Activated T-cell treated with anti-CD3 and anti-CD28 coated beads, Interleukin-2, amount 50 U/mL, for 72 hours (primary cell): ENCODE results near the gene CFAP97. TPM values are rescaled to one million over a fixed set of nuclear protein-coding genes. Genes with fewer than 3 reads are reported as not detected.
A peak's percentile ranks its signal among the peaks of the same experiment; 100 is the strongest.
"Not testable (repeated sequence)": the region's sequence is repeated elsewhere in the genome, so short reads cannot be mapped to it uniquely, and the experiment has no call there.

Source experiments
- ATAC-seq, 2 donors: fragments of 150-1000 bp; cut with Tn5 transposase; replicated peaks in 1 of 2; 2 replicates each; pipeline ENCODE4 v1.10.0; 2021; ENCODE audit warnings: moderate library complexity in 2 of 2, mild to moderate bottlenecking in 1 of 2
- DNase-seq, 2 donors: peaks; one replicate each; pipeline ENCODE4 v3.0.0; 2021 to 2022; ENCODE audit warnings: mixed read lengths in 1 of 2
- H3K27ac Mint-ChIP-seq: one replicate; pipeline ENCODE4 v1.8.0; 2022; ENCODE audit warnings: mild to moderate bottlenecking, moderate library complexity, mixed read lengths
- H3K27me3 Mint-ChIP-seq: one replicate; pipeline ENCODE4 v1.8.0; 2022; ENCODE audit warnings: low read depth, mixed read lengths
- H3K36me3 Mint-ChIP-seq, 2 donors: one replicate each; pipeline ENCODE4 v1.8.0; 2022; ENCODE audit warnings: mixed read lengths in 2 of 2, mild to moderate bottlenecking in 1 of 2; ENCODE audit not compliant: insufficient read depth in 2 of 2
- H3K4me1 Mint-ChIP-seq: one replicate; pipeline ENCODE4 v1.8.0; 2022; ENCODE audit warnings: low read depth, mixed read lengths
- H3K4me3 Mint-ChIP-seq, 2 donors: one replicate each; pipeline ENCODE4 v1.8.0; 2022; ENCODE audit warnings: mild to moderate bottlenecking in 2 of 2, mixed read lengths in 2 of 2, moderate library complexity in 2 of 2
- H3K9me3 Mint-ChIP-seq, 2 donors: one replicate each; pipeline ENCODE4 v1.8.0; 2022; ENCODE audit warnings: mixed read lengths in 2 of 2
- total RNA-seq, 2 donors: library from RNA; stranded (reverse); gene quantifications; one replicate each; pipeline ENCODE4 v1.2.3, GENCODE V29; 2022

Gene CFAP97
- total RNA-seq, result 10 to 100 TPM; 47.3 to 51.8 TPM

DNA sequence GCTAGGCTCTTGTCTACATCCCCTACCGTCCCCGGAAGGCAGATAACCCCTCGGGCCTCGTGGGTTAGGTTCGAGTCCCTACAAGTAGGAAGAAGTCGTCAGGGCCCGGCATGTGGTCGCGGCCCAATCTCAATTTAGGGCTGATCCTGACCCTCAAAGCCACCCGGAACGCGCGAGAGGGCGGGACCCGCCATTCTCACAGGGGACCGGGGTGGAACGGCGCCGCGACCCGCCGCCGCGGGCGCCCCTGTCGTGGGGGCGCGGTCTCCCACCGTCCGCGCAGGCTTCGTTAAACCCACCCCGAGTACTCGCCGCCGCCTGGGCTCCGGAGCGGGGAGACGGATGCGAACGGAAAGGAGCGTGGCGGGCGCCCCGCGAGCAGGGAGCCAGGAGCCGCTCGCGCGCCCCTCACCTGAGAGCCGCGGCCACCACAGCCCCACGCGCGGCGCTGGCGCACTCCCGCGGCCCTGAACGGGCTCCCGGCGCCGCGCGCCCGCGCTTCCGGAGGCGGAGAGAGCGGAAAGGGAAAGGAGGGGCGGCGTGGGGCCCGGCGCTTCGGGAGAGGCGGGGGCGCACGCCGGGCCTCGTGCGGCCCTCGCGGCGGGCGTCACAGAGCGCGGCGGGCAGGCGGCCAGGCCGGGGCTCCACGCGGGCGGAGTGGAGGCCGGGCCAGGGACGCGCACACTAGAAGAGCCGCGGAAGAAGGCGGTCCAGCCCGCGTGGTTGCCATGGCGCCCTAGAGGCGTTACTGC lies at the start of gene CFAP97:
Gene CFAP97 (minus strand): TSS at position 515 of the 752 bp plus-strand sequence. CDS start 12,804 bp downstream, outside the sequence.
- peaks cover 42% of the 10 kb centered on the region for H3K4me1 Mint-ChIP-seq
- peak; percentile 89 to 91 for ATAC-seq

DNA sequence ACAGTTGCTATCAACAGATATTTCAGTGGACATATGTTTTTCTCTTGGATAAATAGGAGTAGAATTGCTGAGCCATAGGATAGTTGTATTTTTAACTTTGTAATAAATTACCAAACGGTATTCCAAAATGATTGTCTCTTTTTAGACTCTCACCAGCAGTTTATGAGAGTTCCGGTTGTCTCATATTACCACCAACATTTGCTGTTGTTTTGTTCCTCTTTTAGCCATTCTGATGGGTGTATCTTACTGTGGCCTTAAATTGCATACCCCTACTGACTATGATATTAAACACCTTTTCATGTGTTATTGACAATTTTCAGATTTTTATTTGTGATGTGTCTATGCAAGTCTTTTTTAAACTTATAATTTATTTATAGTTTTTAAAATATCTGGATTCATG lies 45.3 kb upstream of the CFAP97 start:
- Mint-ChIP-seq H3K27me3 (no peaks in the 10 kb centered on the region), H3K27ac (no peak overlapping the region), H3K4me3 (no peak overlapping the region), H3K36me3 (peaks cover 4% of the 10 kb centered on the region in 2 donors), H3K4me1 (peaks cover 58% of the 10 kb centered on the region), H3K9me3 (no peaks in the 10 kb centered on the region)
- no peak for DNase-seq
- ATAC-seq, result no peak

More for the DNA sequence above, at the start of gene CFAP97:
- peak; percentile 81 to 83 for DNase-seq
- Mint-ChIP-seq H3K27ac (peak within 1 kb of the TSS; percentile 99), H3K36me3 (peaks cover 3 to 5% of the 10 kb centered on the region in 2 donors), H3K27me3 (no peaks in the 10 kb centered on the region), H3K4me3 (peak within 1 kb of the TSS; percentile 93 to 97), H3K9me3 (no peaks in the 10 kb centered on the region)

- no peak for DNase-seq
- no peak for ATAC-seq
- H3K4me1 Mint-ChIP-seq, result peaks cover 54% of the 10 kb centered on the region
- no peaks in the 10 kb centered on the region for H3K27me3 Mint-ChIP-seq
- H3K9me3 Mint-ChIP-seq, result no peaks in the 10 kb centered on the region
- H3K27ac Mint-ChIP-seq, result no peak overlapping the region
- peaks cover 4% of the 10 kb centered on the region in 2 donors for H3K36me3 Mint-ChIP-seq
- H3K4me3 Mint-ChIP-seq, result no peak overlapping the region
Observed at GRCh38 chr4:185248393-185249039, 44.7 kb upstream of the CFAP97 start.

- Mint-ChIP-seq H3K27me3 (no peaks in the 10 kb centered on the region), H3K36me3 (peaks cover 4% of the 10 kb centered on the region in 2 donors), H3K4me3 (peak overlapping the region; percentile 50 to 67), H3K27ac (peak overlapping the region; percentile 96), H3K4me1 (peaks cover 51% of the 10 kb centered on the region), H3K9me3 (no peaks in the 10 kb centered on the region)
- DNase-seq, result no peak
- ATAC-seq, result peak; percentile 67 to 69
Observed at GRCh38 chr4:185247151-185247550, 43.4 kb upstream of the CFAP97 start.

GRCh38 chr4:185246453-185246852 lies 42.7 kb upstream of the CFAP97 start:
- ATAC-seq (no peak), DNase-seq (no peak)
- Mint-ChIP-seq H3K36me3 (peaks cover 4% of the 10 kb centered on the region in 2 donors), H3K27ac (peak overlapping the region; percentile 96), H3K4me1 (peaks cover 44% of the 10 kb centered on the region), H3K4me3 (peak overlapping the region in 1 of 2 donors; percentile 49), H3K9me3 (no peaks in the 10 kb centered on the region), H3K27me3 (no peaks in the 10 kb centered on the region)

DNA sequence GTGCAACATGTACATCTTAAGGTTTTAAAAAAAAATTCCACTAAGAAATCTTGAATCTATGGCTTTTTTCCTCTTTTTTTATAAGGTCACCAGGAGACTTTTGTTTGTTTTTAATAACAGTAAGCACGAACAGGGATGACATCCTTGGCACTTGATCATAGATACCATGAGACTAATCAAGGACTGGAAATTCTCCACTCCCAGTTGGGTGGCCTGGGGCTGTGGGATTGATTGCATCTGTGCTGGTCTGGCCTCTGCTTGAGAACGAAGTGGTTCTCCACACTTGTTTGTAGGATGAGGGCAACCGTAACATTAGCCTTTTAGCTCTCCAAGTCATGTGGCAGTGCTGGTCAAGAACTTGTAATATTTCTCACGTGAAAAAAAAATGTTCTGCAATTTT lies 41.0 kb upstream of the CFAP97 start:
- Mint-ChIP-seq H3K36me3 (peaks cover 0 to 1% of the 10 kb centered on the region in 2 donors), H3K27ac (no peak overlapping the region), H3K9me3 (no peaks in the 10 kb centered on the region), H3K27me3 (no peaks in the 10 kb centered on the region), H3K4me3 (no peak overlapping the region), H3K4me1 (peaks cover 34% of the 10 kb centered on the region)
- DNase-seq, result no peak
- ATAC-seq, result no peak

- Mint-ChIP-seq H3K27me3 (no peaks in the 10 kb centered on the region), H3K9me3 (no peaks in the 10 kb centered on the region), H3K4me3 (no peak overlapping the region), H3K27ac (no peak overlapping the region), H3K36me3 (peaks cover 0 to 1% of the 10 kb centered on the region in 2 donors), H3K4me1 (peaks cover 29% of the 10 kb centered on the region)
- no peak for DNase-seq
- ATAC-seq, result no peak
Observed at GRCh38 chr4:185243879-185244278, 40.1 kb upstream of the CFAP97 start.

DNA sequence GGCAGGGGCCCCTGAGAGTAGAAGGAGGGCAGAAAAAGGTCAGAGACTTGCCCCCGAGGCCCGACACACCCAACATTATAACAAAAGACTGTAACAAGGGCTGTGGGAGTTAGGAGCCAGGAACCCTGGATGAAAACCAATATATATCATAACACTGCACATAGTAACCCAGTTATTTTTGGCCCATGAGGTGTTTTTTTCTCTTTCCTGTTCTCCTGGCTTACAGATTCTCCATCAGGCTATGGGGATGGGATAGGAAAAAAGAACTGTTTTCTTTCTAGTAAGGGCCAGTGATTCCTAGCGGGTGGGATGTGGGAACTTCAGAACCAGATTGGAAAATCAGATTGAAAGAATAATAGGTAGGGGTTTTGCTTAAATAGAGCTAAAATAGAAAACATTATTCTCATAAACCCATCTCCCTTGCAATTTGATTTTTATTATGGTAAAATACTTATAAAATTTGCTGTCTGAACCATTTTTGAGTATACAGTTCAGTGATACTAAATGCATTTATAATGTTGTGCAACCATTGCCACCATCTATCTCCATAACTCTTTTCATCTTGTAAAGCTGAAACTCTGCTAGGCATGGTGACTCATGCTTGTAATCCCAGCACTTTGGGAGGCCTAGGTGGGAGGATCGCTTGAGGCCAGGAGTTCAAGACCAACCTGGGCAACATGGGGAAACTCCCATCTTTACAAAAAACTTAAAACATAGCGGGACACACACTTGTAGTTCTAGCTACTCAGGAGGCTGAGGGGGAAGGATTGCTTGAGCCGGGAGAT lies 39.1 kb upstream of the CFAP97 start:
- no peak for DNase-seq
- Mint-ChIP-seq H3K4me3 (no peak overlapping the region), H3K27ac (no peak overlapping the region), H3K9me3 (no peaks in the 10 kb centered on the region), H3K36me3 (peaks cover 0 to 4% of the 10 kb centered on the region in 2 donors), H3K4me1 (peaks cover 37% of the 10 kb centered on the region), H3K27me3 (no peaks in the 10 kb centered on the region)
- no peak for ATAC-seq

- H3K4me3 Mint-ChIP-seq, ATAC-seq, DNase-seq, H3K9me3 Mint-ChIP-seq, H3K27me3 Mint-ChIP-seq, H3K36me3 Mint-ChIP-seq, H3K27ac Mint-ChIP-seq: not testable (repeated sequence)
- peaks cover 18% of the 10 kb centered on the region for H3K4me1 Mint-ChIP-seq
Observed at GRCh38 chr4:185240486-185240885, 36.7 kb upstream of the CFAP97 start.

DNA sequence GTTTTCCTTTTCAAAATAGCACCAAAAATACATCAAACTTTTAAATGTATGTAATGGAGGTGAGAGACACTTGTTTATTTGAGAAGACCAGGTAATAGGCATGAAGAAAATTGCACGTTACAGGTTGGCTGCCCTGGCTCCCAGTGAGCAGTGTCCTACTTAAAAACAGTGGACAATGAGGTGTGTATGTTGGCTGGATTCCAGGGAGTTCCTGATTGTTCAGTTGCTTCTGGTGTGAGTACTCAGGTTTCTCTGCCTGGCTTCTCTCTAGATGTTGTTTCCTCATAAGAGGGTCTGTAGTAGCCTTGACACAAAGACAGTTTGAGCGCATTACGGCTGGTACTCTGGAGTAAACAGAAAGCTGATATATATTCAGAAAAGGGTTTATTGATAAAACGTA lies 35.0 kb upstream of the CFAP97 start:
- ATAC-seq, result no peak
- H3K36me3 Mint-ChIP-seq, result peaks cover 0 to 3% of the 10 kb centered on the region in 2 donors
- H3K9me3 Mint-ChIP-seq, result no peaks in the 10 kb centered on the region
- H3K27ac Mint-ChIP-seq, result no peak overlapping the region
- peaks cover 18% of the 10 kb centered on the region for H3K4me1 Mint-ChIP-seq
- no peak for DNase-seq
- H3K4me3 Mint-ChIP-seq, result no peak overlapping the region
- H3K27me3 Mint-ChIP-seq, result no peaks in the 10 kb centered on the region

GRCh38 chr4:185238215-185238681 lies 34.4 kb upstream of the CFAP97 start:
- Mint-ChIP-seq H3K27me3 (no peaks in the 10 kb centered on the region), H3K9me3 (no peaks in the 10 kb centered on the region), H3K4me1 (peaks cover 13% of the 10 kb centered on the region), H3K27ac (no peak overlapping the region), H3K4me3 (peak overlapping the region; percentile 56 to 70), H3K36me3 (peaks cover 0 to 3% of the 10 kb centered on the region in 2 donors)
- DNase-seq, result peak in 1 of 2 donors; percentile 22
- ATAC-seq, result peak; percentile 89 to 90

- H3K27ac Mint-ChIP-seq, result no peak overlapping the region
- ATAC-seq, result no peak
- DNase-seq, result no peak
- no peaks in the 10 kb centered on the region for H3K9me3 Mint-ChIP-seq
- H3K36me3 Mint-ChIP-seq, result peaks cover 0 to 3% of the 10 kb centered on the region in 2 donors
- no peak overlapping the region for H3K4me3 Mint-ChIP-seq
- no peaks in the 10 kb centered on the region for H3K27me3 Mint-ChIP-seq
- H3K4me1 Mint-ChIP-seq, result peaks cover 18% of the 10 kb centered on the region
Observed at GRCh38 chr4:185237175-185237574, 33.4 kb upstream of the CFAP97 start.
